Activated CD8-positive, alpha-beta memory T cell treated with anti-CD3 and anti-CD28 coated beads for 1 hour (primary cell): ENCODE measurements around the gene CABP2.
"Not testable (repeated sequence)": the region's sequence is repeated elsewhere in the genome, so short reads cannot be mapped to it uniquely, and the experiment has no call there.

ENCODE experiments used
- DNase-seq, 2 donors: peaks; one replicate each; pipeline ENCODE4 v3.0.0-alpha.2; 2020; ENCODE audit warnings: low read depth in 1 of 2; ENCODE audit errors: extremely low read depth in 1 of 2

The CABP2 gene

DNA sequence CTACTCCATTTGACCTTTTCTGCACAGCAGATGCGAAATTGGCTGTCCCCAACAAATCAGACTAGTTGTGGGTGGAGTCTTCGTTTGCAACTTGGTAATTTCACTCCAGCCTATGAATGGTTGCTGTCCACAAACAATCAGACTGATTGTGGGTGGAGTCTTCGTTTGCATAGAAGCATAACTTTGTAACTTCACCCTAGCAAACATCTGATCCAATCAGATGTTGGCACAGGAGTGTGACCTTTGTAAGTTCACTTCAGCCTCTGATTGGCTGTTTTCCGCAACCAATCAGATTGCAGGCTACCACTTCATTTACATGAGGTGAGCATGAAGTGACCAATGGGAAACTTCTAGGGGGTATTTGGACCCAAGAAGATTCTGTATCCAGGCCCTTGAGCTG is 16.3 kb upstream of the CABP2 start:
- DNase-seq, result no peak

DNA sequence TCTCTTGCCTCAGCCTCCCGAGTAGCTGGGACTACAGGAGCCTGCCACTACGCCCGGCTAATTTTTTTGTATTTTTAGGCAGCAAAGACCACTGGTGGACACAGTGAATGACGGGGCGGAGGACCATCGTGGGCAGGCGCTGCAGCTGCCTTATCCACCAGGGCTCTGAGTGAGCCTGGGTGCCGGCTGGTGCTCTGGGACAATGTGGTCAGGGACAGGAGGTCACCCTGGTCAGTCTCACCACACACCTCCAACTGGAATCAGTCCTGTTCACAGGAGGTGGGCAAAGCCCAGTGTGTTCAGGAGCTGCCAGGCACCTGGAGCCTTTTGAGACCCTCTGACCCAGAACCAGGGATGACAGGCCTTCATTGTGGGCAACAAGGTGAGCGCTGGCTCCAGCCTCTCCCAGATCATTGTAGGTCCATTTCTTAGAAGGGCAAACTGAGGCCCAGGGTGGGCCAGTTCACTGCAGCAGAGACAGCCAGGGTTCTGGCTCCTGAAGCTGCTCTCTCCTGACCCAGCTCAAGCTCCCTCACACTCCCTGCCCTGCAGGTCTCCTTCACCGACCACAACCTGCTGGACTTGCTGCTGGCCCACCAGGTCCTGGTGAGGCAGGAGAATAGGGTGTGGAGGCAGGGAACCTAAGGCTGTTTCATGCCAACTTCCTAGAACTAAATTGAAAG is 15.7 kb upstream of the CABP2 start:
- DNase-seq, result no peak

DNA sequence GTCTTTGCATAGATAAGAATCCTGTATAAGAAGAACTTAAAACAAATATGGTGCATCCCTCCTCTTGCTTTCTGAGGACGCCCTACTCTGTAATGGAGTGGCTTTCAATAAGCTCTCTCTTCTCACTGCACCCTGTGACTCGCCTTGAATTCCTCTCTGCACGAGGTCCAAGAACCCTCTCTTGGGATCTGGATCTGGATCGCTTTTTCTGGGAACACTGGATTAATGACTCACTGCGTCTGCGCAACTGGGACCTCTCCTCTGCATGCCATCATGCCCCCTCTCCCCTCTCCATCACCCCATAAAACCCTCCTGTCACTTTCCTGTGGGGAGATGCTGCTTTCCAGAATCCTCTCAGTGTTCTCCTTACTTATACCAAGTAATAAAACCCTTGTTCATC is 15.1 kb upstream of the CABP2 start:
- DNase-seq, result no peak

DNA sequence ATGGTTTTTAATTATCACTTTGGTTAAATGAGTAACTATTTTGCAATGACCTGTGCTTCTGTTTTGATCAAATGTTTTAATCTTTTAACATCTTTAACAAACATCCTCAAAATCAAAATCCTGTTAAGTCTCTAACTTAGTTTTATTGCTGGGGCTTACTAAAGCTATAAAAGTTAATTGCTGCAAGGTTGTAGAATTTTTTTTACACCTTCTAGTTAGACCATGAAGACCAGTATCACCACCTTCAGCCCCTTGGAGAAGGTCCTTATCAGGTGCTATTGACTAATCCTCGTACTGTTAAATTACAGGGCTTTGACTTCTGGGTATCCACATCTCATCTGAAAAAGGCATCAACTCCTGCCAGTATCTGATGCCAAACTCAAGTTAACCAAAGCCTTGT is 12.3 kb upstream of the CABP2 start:
- no peak for DNase-seq

DNA sequence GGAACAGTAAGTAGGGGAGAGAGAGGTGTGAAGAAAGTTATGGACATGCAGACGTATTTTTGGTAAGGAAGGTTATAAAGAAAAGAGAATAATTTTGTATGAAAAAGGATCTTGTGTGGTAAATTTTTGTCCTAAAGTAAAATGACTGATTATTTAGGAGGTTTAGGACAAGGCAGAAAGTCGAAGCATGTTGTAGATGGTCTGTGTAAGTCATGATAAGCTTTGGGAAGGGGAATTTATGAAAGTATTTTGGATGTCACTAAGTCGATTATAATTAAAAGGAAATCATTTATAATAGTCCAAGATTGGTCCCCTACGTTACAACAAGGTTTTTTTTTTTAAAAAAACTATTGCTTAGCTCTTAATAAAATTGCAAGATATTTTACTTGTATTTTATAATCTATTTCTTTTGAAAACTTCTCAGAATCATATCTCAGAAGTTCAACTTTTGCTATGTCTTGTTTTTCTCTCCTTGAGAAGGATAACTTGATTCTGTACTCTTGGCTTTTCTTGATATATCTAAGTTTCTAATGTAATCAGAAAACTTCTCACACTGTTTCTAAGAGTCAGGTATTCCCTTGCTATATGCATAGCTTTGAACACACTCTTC is 10.9 kb upstream of the CABP2 start:
- DNase-seq, result no peak

DNA sequence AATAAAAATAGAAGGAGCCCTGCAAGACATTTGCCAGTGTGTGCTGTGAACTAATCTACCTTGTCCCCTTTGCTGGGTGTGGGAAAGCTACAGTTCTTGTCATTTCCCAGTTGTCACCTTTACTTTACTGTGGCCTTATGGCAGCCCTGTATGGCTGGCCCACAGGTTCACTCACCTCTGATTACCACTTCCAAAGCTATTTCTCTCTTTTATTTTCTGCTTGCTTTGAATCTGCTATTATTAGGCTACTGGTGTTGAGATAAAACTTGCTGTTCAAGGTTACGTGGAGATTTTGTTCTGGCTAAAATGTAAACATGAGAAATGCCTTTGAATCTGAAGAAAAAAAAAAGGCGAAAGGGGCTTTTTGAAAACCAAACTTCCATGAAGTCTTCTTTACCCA is 9.6 kb upstream of the CABP2 start:
- DNase-seq, result no peak

DNA sequence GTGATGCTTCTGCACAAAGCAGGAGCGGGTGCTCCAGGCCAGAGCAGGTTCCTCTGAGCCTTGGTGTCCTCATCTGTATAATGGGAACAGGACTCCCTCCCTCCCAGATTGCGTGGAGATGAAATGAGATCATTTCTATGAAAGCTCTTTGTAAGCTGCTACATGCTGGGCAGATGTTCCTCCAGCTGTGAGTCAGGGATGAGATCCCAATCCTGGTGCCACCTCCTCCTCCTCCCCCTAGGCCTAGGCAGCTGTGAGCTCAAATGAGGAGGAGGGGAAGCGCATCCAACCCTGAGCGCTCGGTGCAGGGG is 7.0 kb upstream of the CABP2 start:
- no peak for DNase-seq

DNA sequence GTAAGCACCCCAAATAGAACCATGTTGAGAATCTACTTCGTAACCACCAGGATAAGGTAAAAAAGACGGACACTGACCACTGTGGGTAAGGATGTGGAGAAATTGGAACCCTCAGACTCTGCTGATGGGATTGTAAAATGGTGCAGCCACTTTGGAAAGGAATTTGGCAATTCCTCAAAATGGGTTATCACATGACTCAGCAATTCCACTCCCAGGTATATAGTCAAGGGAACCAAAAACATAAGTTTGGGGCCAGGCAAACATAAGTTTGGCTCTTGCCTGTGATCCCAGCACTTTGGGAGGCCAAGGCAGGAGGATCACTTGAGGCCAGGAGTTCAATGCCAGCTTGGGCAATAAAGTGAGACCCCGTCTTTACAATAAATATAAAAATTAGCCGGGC is 5.1 kb upstream of the CABP2 start:
- DNase-seq, result no peak

DNA sequence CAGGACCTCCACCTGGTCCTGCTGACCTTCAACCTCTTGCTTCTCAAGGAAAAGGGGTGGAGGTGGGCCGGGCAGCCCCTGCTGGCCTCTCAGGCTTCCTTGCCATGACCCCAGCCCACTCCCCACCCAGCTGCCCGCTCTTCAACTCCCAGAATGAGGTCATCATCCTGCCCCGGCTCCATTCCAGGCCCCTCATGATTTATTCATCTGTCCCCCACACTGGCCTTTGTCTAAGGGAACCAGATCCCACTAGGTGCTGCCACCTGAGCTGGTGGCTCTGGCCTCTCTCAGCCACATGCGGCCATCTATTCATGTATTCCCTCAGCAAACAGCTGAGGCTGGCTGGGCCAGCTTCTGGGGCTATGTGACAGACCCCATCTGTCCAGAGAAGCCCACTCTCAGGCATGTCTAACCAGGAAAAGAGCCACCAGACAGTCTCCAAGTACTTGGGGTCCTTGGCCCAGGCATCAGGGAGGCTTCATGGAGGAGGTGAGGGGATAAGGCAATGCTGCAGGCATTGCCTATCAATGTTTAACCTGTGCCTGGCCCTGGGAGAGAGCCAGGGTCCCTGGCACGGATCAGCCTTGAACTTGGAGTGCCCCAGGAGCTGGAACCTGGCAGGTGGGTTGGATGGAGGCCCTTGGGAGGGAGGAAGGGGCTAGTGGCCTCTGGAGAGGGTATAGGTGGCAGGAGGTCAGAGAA is 2.2 kb upstream of the CABP2 start:
- no peak for DNase-seq

DNA sequence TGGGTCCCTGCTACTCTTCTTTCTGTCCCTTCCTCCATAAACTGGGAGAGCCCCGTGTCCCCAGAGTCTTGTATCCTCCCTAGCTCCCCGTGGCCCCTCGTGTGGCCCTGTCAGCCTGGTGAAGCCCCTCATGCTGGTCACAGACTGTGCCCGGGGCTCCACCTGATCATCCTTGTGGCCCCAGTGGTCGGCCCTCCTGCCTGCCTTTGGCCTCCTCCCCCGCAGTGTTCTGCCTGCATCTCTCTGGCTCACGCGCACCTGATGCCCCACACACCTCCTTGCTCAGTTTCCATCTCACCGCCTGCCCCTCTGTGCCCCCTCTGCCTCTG is 1.2 kb upstream of the CABP2 start:
- DNase-seq, result no peak

DNA sequence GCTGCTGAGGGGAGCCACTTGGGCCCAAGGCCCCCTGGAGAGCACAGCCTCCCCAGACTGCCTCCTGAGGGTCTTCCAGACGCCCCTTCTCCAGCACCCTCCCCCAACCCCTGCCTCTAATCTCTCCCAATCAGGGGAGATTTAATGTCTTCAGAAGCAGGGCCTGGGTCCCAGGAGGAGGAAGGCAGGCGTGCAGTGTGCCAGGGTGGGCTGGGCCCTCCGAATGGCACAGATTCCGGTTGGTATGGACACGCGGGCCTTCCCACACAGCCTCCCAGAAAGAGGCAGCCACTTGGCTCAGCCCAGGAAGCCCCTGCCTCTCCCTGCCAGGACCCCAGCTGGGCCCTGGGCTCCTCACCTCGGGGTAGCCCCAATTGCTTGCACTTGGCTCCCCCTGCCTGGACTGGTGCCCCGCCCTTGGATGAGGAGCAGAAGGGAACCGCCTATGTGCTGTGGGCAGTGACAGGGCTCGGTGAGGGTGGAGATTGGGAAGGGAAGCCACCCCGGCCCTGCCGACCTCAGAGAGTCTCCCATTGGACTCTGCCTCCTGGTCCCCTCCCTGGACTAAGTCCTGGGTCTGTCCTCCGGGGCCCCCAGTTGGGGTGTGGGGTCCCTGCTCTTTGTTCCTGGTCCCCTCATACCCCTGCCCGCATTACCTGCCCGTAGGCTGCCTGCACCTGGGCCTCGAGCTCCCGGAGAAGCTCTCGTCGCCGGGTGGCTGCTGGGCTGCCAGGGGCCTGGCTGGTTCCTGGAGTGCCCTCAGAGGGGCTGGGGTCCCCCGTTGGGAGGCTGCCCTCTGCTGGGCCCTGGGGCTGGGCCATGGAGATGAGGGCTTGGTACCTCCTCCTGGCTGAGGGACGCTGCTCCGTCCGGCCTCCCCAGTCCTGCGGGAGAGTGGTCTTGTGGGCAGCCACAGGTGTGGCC is 572 bp upstream of the CABP2 start:
- no peak for DNase-seq

- DNase-seq, result no peak
These were observed 908 bp downstream of the CABP2 start for GRCh38 chr11:67522338-67522737.

DNA sequence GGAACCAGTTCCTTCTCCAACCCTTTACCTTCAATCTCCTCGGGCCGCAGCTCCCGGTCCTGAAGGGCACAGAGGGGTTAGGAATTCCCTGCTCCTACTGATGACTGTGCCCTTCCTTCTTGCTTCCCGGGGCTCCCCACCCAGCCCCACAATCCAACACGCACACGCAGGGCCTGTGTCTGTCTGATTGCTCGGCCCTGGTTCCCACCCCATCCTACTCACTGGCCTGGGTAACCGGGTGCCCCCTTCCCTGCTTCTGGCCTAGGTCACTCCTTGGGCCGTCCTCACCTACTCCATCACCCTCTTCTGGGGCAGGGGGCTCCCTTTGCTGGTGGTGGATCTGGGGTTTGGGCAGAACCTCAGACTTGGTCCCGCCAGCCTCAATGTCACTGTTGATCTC is 1.3 kb downstream of the CABP2 start:
- no peak for DNase-seq

- DNase-seq, result no peak
These were observed 2.1 kb downstream of the CABP2 start for GRCh38 chr11:67520856-67521824.

DNA sequence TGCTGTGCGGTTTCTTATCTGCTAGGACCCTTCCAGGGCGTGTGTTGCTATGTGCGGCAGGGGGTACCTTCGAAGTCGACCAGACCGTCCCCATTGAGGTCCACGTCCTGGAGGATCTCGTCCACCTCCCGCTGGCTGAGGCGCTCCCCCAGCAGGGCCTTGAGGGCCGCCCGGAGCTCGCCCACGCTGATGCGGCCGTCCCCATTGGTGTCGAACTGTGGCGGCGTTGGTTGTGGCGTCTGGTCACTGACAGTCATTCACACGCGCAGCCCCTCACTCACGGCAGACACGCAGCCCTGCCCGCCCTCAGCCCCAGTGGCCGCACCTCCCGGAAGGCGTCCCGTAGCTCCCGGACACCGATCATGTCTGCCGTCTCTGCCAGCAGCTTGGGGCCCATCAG is 3.5 kb downstream of the CABP2 start:
- no peak for DNase-seq

DNA sequence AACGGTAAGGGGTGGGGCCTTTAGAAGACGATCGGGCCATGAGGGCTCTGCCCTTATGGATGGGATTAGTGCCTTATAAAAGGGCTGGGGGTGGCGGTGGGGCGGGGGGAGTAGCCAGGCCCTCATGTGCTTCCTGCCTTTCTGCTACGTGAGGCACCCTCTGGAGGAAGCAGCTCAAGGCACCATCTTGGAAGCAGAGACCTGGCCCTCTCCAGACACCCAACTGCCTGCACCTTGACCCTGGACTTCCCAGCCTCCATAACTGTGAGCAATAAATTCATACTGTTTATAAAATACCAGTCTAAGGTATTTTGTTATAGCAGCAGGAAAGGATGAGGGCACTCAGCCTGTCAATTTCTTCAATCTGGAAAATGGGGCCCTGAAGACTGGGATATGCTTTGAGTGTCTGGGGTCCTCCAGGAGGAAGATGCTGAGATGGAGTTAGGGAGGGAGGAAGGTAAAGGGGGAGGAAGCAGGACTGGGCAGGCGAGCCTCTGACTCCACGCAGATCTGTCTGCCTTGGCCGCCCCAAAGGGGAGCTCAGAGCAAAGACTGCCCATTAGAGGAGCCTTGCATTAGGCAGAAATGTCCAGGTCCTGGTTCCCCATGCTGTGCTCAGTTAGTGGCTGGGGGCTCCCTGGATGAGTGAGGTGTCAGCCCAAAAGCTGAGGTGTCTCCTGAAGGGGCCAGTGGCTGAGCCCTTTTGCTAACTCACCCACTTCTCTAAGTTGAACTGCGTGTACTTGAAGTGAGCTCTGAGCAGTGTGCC is 5.3 kb downstream of the CABP2 start:
- DNase-seq, result no peak

DNA sequence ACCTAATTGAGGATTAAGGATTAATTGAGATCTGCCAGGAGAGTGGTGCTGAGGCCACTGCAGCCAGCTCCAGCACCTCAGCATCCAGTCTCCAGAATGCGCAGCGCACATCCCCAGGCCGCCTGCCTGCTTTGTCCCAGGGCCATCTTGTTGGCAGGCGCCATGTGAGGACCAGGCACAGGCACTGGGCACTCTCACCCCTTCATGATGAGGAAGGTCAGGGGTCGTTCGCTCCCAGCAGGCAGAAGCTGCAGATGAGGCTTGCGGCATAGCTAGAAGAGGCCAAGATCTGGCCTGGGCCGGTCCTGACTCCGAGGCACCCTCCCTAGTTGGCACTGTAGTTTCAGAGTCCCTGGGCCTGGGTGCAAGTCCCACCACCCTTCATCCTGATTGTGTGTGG is 6.4 kb downstream of the CABP2 start:
- no peak for DNase-seq

- DNase-seq, result no peak
These were observed 9.1 kb downstream of the CABP2 start for GRCh38 chr11:67514116-67514515.

GRCh38 chr11:67511558-67511957 is 11.7 kb downstream of the CABP2 start:
- not testable (repeated sequence) for DNase-seq

GRCh38 chr11:67510023-67510345 is 13.3 kb downstream of the CABP2 start:
- DNase-seq, result no peak
